ENCODE measurements around the gene VPS35L. TPM values are rescaled to one million over a fixed set of nuclear protein-coding genes. Genes with fewer than 3 reads are reported as not detected.

VPS35L gene
- total and polyA plus RNA-seq, 10 of the 15 experiments (the other 5 are each of a cell fraction or from before 2014, with no cell fraction given), result 14.9 to 44.1 (median 26.3) TPM

GRCh38 chr16:19548144-19548543 is 7.4 kb upstream of the VPS35L start:
- in situ Hi-C loops (cut with MboI) (no loop called here), intact Hi-C loops (cut with micrococcal nuclease; ENCODE audit: unreplicated experiment) (no loop called here)
- Histone ChIP-seq H3K36me3 (ENCODE audit: control insufficient read depth in 2 of 2, insufficient read depth in 2 of 2, low read length in 1 of 2) (peaks cover 0 to 7% of the 10 kb centered on the region in 2 experiments; a peak in 2 of 4 replicates), H3K79me2 (ENCODE audit: control insufficient read depth, insufficient read depth, low read length) (no peaks in the 10 kb centered on the region), H4K20me1 (ENCODE audit: control insufficient read depth, insufficient read depth) (no peaks in the 10 kb centered on the region), H3K9me3 (replicated peaks; ENCODE audit: control insufficient read depth, insufficient read depth, low read length) (no peaks in the 10 kb centered on the region), H2AFZ (ENCODE audit: control insufficient read depth, low read depth, low read length) (no peak overlapping the region), H3K4me1 (ENCODE audit: control insufficient read depth, insufficient read depth, low read length) (no peaks in the 10 kb centered on the region), H3K4me3 (no peak overlapping the region), H3K4me2 (ENCODE audit: control insufficient read depth, insufficient read depth) (no peak overlapping the region), H3K27ac (ENCODE audit: control insufficient read depth, insufficient read depth) (no peak overlapping the region), H3K27me3 (replicated peaks in 1 of 2; ENCODE audit: control insufficient read depth in 2 of 2, insufficient read depth in 2 of 2, low read length in 1 of 2) (no peaks in the 10 kb centered on the region), H3K9ac (ENCODE audit: control insufficient read depth, insufficient read depth, low read length) (no peak overlapping the region)
- DNase-seq (ENCODE audit: low read depth, low spot score) (no peak), FAIRE-seq (no peak), ATAC-seq (no peak)
- no TSS peak for BruUV-seq (replicated peaks)
- ChIA-PET POLR2A (interaction anchor here (0.8 kb wide), 1 partner anchor 9 kb away, joined by 3 read pairs; no protein-coding TSS in a partner anchor), SMC1A (ENCODE audit: uncharacterized antibody, unreplicated experiment) (no interaction called here), RAD21 (ENCODE audit: unreplicated experiment) (no interaction called here), CTCF (interaction anchor here (1.8 to 2.7 kb wide), 2 partner anchors 11 to 45 kb away, joined by 6 to 20 read pairs; no protein-coding TSS in a partner anchor)
- no peak for TF ChIP-seq ASH2L (IDR thresholded peaks at IDR 0.05; ENCODE audit: borderline replicate concordance, low read depth)
- TF ChIP-seq CREB1 (IDR thresholded peaks at IDR 0.05; ENCODE audit: low read depth), result no peak
- no peak for TF ChIP-seq IKZF2 (IDR thresholded peaks at IDR 0.05)
- no peak for TF ChIP-seq CHD4 (IDR thresholded peaks at IDR 0.05)
- TF ChIP-seq NFIC (IDR thresholded peaks at IDR 0.05; ENCODE audit: low read depth, low read length), result no peak
- WGBS (ENCODE audit: insufficient coverage, insufficient replicate concordance, low lambda C conversion rate, missing lambda C conversion rate), result 71% methylated on average over 3 of the region's 3 CpGs

GRCh38 chr16:19549673-19550072 is 5.8 kb upstream of the VPS35L start:
- H3K27ac ChIP-seq (ENCODE audit: control insufficient read depth, insufficient read depth), result no peak overlapping the region
- in situ Hi-C loops (cut with MboI), result no loop called here
- H3K9ac ChIP-seq (ENCODE audit: control insufficient read depth, insufficient read depth, low read length), result no peak overlapping the region
- POLR2A ChIA-PET, result interaction anchor here (0.6 kb wide), 1 partner anchor 207 kb away, joined by 3 read pairs; no protein-coding TSS in a partner anchor
- H2AFZ ChIP-seq (ENCODE audit: control insufficient read depth, low read depth, low read length), result no peak overlapping the region
- no peak overlapping the region for H3K4me3 ChIP-seq
- RAD21 ChIA-PET (ENCODE audit: unreplicated experiment), result no interaction called here
- FAIRE-seq (no peak), DNase-seq (ENCODE audit: low read depth, low spot score) (no peak), ATAC-seq (no peak)
- SMC1A ChIA-PET (ENCODE audit: uncharacterized antibody, unreplicated experiment), result interaction anchor here (0.8 to 1.3 kb wide), 3 partner anchors 11 to 47 kb away, joined by 3 to 5 read pairs (median 3); partner anchors contain the start of gene CCP110
- no peaks in the 10 kb centered on the region for H3K9me3 ChIP-seq (replicated peaks; ENCODE audit: control insufficient read depth, insufficient read depth, low read length)
- peaks cover 0 to 11% of the 10 kb centered on the region in 2 experiments; a peak in 2 of 4 replicates for H3K36me3 ChIP-seq (ENCODE audit: control insufficient read depth in 2 of 2, insufficient read depth in 2 of 2, low read length in 1 of 2)
- H4K20me1 ChIP-seq (ENCODE audit: control insufficient read depth, insufficient read depth), result no peaks in the 10 kb centered on the region
- TF ChIP-seq TCF3 (IDR thresholded peaks at IDR 0.05; ENCODE audit: borderline replicate concordance, insufficient read depth, low read depth, low read length), result no peak
- no peak for TF ChIP-seq IRF3 (IDR thresholded peaks at IDR 0.05)
- no peak for TF ChIP-seq ETV6 (conservative IDR thresholded peaks at IDR 0.05 in 1 of 2, IDR thresholded peaks at IDR 0.05 in 1 of 2; ENCODE audit: borderline replicate concordance in 1 of 2, low read depth in 1 of 2)
- no peak for TF ChIP-seq CREB1 (IDR thresholded peaks at IDR 0.05; ENCODE audit: low read depth)
- TF ChIP-seq GATAD2B (conservative IDR thresholded peaks at IDR 0.05; ENCODE audit: low read depth), result no peak
- H3K27me3 ChIP-seq (replicated peaks in 1 of 2; ENCODE audit: control insufficient read depth in 2 of 2, insufficient read depth in 2 of 2, low read length in 1 of 2), result no peaks in the 10 kb centered on the region
- intact Hi-C loops (cut with micrococcal nuclease; ENCODE audit: unreplicated experiment), result no loop called here
- CTCF ChIA-PET, result interaction anchor here (0.9 to 2.7 kb wide), 5 partner anchors 9 to 463 kb away, joined by 3 to 20 read pairs (median 6); no protein-coding TSS in a partner anchor
- BruUV-seq (replicated peaks), result no TSS peak
- no peaks in the 10 kb centered on the region for H3K4me1 ChIP-seq (ENCODE audit: control insufficient read depth, insufficient read depth, low read length)
- no peak overlapping the region for H3K4me2 ChIP-seq (ENCODE audit: control insufficient read depth, insufficient read depth)
- H3K79me2 ChIP-seq (ENCODE audit: control insufficient read depth, insufficient read depth, low read length), result no peaks in the 10 kb centered on the region
